A549 (cell line): ENCODE measurements around the gene TBX15. TPM values are rescaled to one million over a fixed set of nuclear protein-coding genes. Genes with fewer than 3 reads are reported as not detected.

ENCODE experiments used
- ATAC-seq, 2 experiments: fragments of 200-7000 bp in 1 of 2; fragments of >200 bp in 1 of 2; cut with Nextera tagmentation in 1 of 2; cut with Tn5 transposase in 1 of 2; 3 replicates each; pipeline versions ENCODE4 v1.8.0 to v1.9.1; 2018 to 2020; ENCODE audit warnings: mild to moderate bottlenecking in 1 of 2, moderate library complexity in 1 of 2
- CTCF ChIA-PET: fragments of 300-600 bp; sonication (Branson Sonifier 250); formaldehyde crosslinking; extraction: SDS; loops from one replicate; lab custom pipeline; 2021; ENCODE audit warnings: antibody characterized with exemption, inconsistent platforms; lab: Yijun Ruan, JAX
- POLR2A ChIA-PET: fragments of 350-600 bp; formaldehyde crosslinking; extraction: SDS; loops from one replicate; lab custom pipeline; 2021; ENCODE audit warnings: antibody characterized with exemption, inconsistent platforms; lab: Yijun Ruan, JAX
- DNase-seq, 2 experiments: peaks; one replicate each; pipeline versions ENCODE4 v3.0.0 to v3.0.0-alpha.2; 2011 to 2016; ENCODE audit warnings: low read depth in 1 of 2, low spot score in 1 of 2
- FAIRE-seq: peaks from 2 replicates; lab custom pipeline; 2011; peaks lifted over from hg19 to GRCh38; lab: Jason Lieb, UNC
- H3K27ac ChIP-seq, 2 experiments: fragments of >200 bp; sonication (Bioruptor Twin); formaldehyde crosslinking; 3 replicates each; pipeline ENCODE4 v1.5.1; 2016 to 2017
- H3K4me1 ChIP-seq: fragments of >200 bp; sonication (Bioruptor Twin); formaldehyde crosslinking; 3 replicates; pipeline ENCODE4 v1.6.1; 2016
- H3K4me2 ChIP-seq: fragments of >200 bp; sonication (Bioruptor Twin); formaldehyde crosslinking; 3 replicates; pipeline ENCODE4 v1.6.1; 2016
- H3K4me3 ChIP-seq: fragments of >200 bp; sonication (Bioruptor Twin); formaldehyde crosslinking; 3 replicates; pipeline ENCODE4 v1.5.1; 2016
- H3K9me3 ChIP-seq: fragments of >200 bp; sonication (Bioruptor Twin); formaldehyde crosslinking; 3 replicates; pipeline ENCODE4 v1.6.1; 2016
- BHLHE40 ChIP-seq: IDR thresholded peaks from 2 replicates; pipeline ENCODE4 v1.6.1; 2012; ENCODE audit warnings: low read depth, low read length, inconsistent platforms
- CBX2 ChIP-seq: fragments of 200-600 bp; sonication (generic); IDR thresholded peaks from 2 replicates; pipeline ENCODE4 v1.6.1; 2016; ENCODE audit warnings: low read depth, mild to moderate bottlenecking, borderline replicate concordance
- CHD2 ChIP-seq: fragments of 150-350 bp; IDR thresholded peaks from 2 replicates; pipeline ENCODE4 v1.6.1; 2014; ENCODE audit warnings: low read length; ENCODE audit not compliant: partially characterized antibody
- EHMT2 ChIP-seq: fragments of 200-600 bp; sonication (generic); IDR thresholded peaks from 2 replicates; pipeline ENCODE4 v1.6.1; 2016; ENCODE audit warnings: antibody characterized with exemption, low read depth, mild to moderate bottlenecking, moderate library complexity
- EP300 ChIP-seq, 2 experiments: fragments of >200 bp; sonication (Bioruptor Twin); formaldehyde crosslinking; IDR thresholded peaks; 2 replicates in 1 of 2; 3 replicates in 1 of 2; pipeline ENCODE4 v1.6.1; 2016 to 2017
- ESRRA ChIP-seq: fragments of 150-350 bp; IDR thresholded peaks from 2 replicates; pipeline ENCODE4 v1.6.1; 2014; ENCODE audit warnings: mild to moderate bottlenecking, low read length, borderline replicate concordance
- FOSB ChIP-seq: fragments of 250-450 bp; sonication (Bioruptor Pico); IDR thresholded peaks from 2 replicates; pipeline ENCODE4 v1.5.0; 2020; ENCODE audit warnings: mild to moderate bottlenecking, moderate library complexity
- FOXS1 ChIP-seq: fragments of 250-450 bp; sonication (Bioruptor Pico); IDR thresholded peaks from 2 replicates; pipeline ENCODE4 v1.5.0; 2020; ENCODE audit warnings: mild to moderate bottlenecking, moderate library complexity
- GATA3 ChIP-seq: IDR thresholded peaks from 2 replicates; pipeline ENCODE4 v1.6.1; 2012; ENCODE audit warnings: borderline replicate concordance
- HDAC2 ChIP-seq: fragments of 200-600 bp; sonication (generic); IDR thresholded peaks from 2 replicates; pipeline ENCODE4 v1.6.1; 2016
- KDM1A ChIP-seq: fragments of 200-600 bp; sonication (generic); IDR thresholded peaks from 2 replicates; pipeline ENCODE4 v1.6.1; 2016; ENCODE audit warnings: low read depth, mild to moderate bottlenecking
- MAFK ChIP-seq: fragments of 450-650 bp; IDR thresholded peaks from 2 replicates; pipeline ENCODE4 v1.6.1; 2014; ENCODE audit not compliant: partially characterized antibody
- MAZ ChIP-seq: fragments of 150-350 bp; IDR thresholded peaks from 2 replicates; pipeline ENCODE4 v1.6.1; 2014; ENCODE audit warnings: antibody characterized with exemption, low read depth, low read length, borderline replicate concordance
- NFE2L2 ChIP-seq: fragments of 150-350 bp; conservative IDR thresholded peaks from 2 replicates; pipeline ENCODE4 v1.6.1; 2014; ENCODE audit warnings: low read length
- NPAS2 ChIP-seq: fragments of 250-450 bp; sonication (Bioruptor Pico); IDR thresholded peaks from 2 replicates; pipeline ENCODE4 v1.8.0; 2022; ENCODE audit warnings: mild to moderate bottlenecking, moderate library complexity, borderline replicate concordance
- PHF8 ChIP-seq: fragments of 200-600 bp; sonication (generic); IDR thresholded peaks from 2 replicates; pipeline ENCODE4 v1.6.1; 2016; ENCODE audit warnings: low read depth, mild to moderate bottlenecking, antibody characterized with exemption, moderate library complexity, borderline replicate concordance
- POLR2AphosphoS2 ChIP-seq: conservative IDR thresholded peaks from 2 replicates; pipeline ENCODE4 v1.6.1; 2012; ENCODE audit warnings: low read length, improper control_type of control experiment, inconsistent platforms
- RAD21 ChIP-seq, 2 experiments: fragments of >200 bp in 1 of 2; sonication (Bioruptor Twin) in 1 of 2; formaldehyde crosslinking in 1 of 2; IDR thresholded peaks in 1 of 2; conservative IDR thresholded peaks in 1 of 2; 2 replicates in 1 of 2; 3 replicates in 1 of 2; pipeline ENCODE4 v1.6.1; 2012 to 2018; ENCODE audit warnings: inconsistent platforms in 1 of 2
- RARB ChIP-seq: fragments of 250-450 bp; sonication (Bioruptor Pico); IDR thresholded peaks from 2 replicates; pipeline ENCODE4 v1.8.0; 2021; ENCODE audit warnings: mild to moderate bottlenecking, moderate library complexity
- SMC3 ChIP-seq: fragments of >200 bp; sonication (Bioruptor Twin); formaldehyde crosslinking; IDR thresholded peaks from 3 replicates; pipeline ENCODE4 v1.6.1; 2018; ENCODE audit warnings: inconsistent platforms
- TP53 ChIP-seq: fragments of 250-450 bp; sonication (Bioruptor Pico); IDR thresholded peaks from 2 replicates; pipeline ENCODE4 v1.5.0; 2021; ENCODE audit warnings: mild to moderate bottlenecking, moderate library complexity
- ZC3H11A ChIP-seq: fragments of 450-650 bp; IDR thresholded peaks from 2 replicates; pipeline ENCODE4 v1.6.1; 2014; ENCODE audit warnings: antibody characterized with exemption, mild to moderate bottlenecking
- ZFP36 ChIP-seq: fragments of 450-650 bp; IDR thresholded peaks from 2 replicates; pipeline ENCODE4 v1.6.1; 2014; ENCODE audit warnings: borderline replicate concordance; ENCODE audit not compliant: partially characterized antibody
- ZSCAN20 ChIP-seq: fragments of 250-450 bp; sonication (Bioruptor Pico); IDR thresholded peaks from 2 replicates; pipeline ENCODE4 v1.8.0; 2022; ENCODE audit warnings: mild to moderate bottlenecking, moderate library complexity
- WGBS: methylation state at CpG from one replicate; pipeline ENCODE4 v1.1.6; 2017; ENCODE audit errors: missing lambda C conversion rate; 5-methylcytosine and 5-hydroxymethylcytosine counted together
- polyA plus RNA-seq, 4 experiments: library from polyadenylated mRNA; depleted of rRNA in 3 of 4; stranded (reverse); fragments of >200 nt; fragmentation: RNase III in 1 of 4; extraction: RNeasy Plus Mini Kit Qiagen cat#74134 plus additional on column Dnase treatment in 1 of 4; gene quantifications; 2 replicates in 3 of 4; 3 replicates in 1 of 4; pipeline ENCODE4 v1.2.3, GENCODE V29; 2011 to 2017
- TF ChIP-seq, protein P1 (sequence below): fragments of >200 bp; sonication (Bioruptor Twin); formaldehyde crosslinking; IDR thresholded peaks from 3 replicates; pipeline ENCODE4 v1.6.1; 2016
- TF ChIP-seq, protein P2 (sequence below): IDR thresholded peaks from 2 replicates; pipeline ENCODE4 v1.6.1; 2012; ENCODE audit warnings: low read depth, borderline replicate concordance
- TF ChIP-seq, protein P3 (sequence below): fragments of >200 bp; sonication (Bioruptor Twin); formaldehyde crosslinking; IDR thresholded peaks from 3 replicates; pipeline ENCODE4 v1.5.1; 2016
- TF ChIP-seq, protein P4 (sequence below): fragments of 150-350 bp; IDR thresholded peaks from 2 replicates; pipeline ENCODE4 v1.6.1; 2014; ENCODE audit warnings: low read depth, mild to moderate bottlenecking, low read length
- TF ChIP-seq, protein P5 (sequence below): IDR thresholded peaks from 2 replicates; pipeline ENCODE4 v1.6.1; 2012

Gene TBX15
- polyA plus RNA-seq, 2 of the 4 experiments (the other 2 are of a cell fraction) = 0.04 TPM; not detected in 1

DNA sequence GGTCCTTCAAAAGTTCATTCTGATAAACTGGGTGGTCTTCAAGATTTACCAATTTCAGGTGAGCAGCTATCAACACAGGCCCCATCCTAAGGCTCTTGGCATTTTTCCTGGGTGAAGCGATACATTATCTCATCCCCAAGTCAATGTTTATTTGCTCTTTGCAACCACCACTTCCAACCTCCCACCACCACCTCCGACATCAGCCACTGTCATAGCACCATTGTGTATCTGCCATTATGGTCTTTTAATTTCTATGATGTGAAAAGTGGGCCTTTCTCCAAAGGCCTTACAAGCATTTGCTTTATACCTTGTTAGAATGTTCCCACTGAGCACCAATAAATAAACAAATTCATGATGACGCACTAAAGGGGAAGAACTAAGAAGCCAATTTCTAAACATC lies 47.2 kb downstream of the TBX15 start:
- no peak overlapping the region for H3K27ac ChIP-seq
- FAIRE-seq (no peak), ATAC-seq (no peak), DNase-seq (no peak)
- H3K4me3 ChIP-seq = no peak overlapping the region
- 34% methylated on average over 3 of the region's 3 CpGs for WGBS
- TF ChIP-seq EHMT2 (no peak), PHF8 (no peak), CHD2 (no peak)
- TF ChIP-seq, protein P1, sequence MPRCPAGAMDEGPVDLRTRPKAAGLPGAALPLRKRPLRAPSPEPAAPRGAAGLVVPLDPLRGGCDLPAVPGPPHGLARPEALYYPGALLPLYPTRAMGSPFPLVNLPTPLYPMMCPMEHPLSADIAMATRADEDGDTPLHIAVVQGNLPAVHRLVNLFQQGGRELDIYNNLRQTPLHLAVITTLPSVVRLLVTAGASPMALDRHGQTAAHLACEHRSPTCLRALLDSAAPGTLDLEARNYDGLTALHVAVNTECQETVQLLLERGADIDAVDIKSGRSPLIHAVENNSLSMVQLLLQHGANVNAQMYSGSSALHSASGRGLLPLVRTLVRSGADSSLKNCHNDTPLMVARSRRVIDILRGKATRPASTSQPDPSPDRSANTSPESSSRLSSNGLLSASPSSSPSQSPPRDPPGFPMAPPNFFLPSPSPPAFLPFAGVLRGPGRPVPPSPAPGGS = no peak
- TF ChIP-seq, protein P2, sequence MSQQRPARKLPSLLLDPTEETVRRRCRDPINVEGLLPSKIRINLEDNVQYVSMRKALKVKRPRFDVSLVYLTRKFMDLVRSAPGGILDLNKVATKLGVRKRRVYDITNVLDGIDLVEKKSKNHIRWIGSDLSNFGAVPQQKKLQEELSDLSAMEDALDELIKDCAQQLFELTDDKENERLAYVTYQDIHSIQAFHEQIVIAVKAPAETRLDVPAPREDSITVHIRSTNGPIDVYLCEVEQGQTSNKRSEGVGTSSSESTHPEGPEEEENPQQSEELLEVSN = no peak
- H3K4me2 ChIP-seq = no peak overlapping the region
- H3K4me1 ChIP-seq = no peaks in the 10 kb centered on the region
- CTCF ChIA-PET = no interaction called here
- POLR2A ChIA-PET = no interaction called here
- no peaks in the 10 kb centered on the region for H3K9me3 ChIP-seq

DNA sequence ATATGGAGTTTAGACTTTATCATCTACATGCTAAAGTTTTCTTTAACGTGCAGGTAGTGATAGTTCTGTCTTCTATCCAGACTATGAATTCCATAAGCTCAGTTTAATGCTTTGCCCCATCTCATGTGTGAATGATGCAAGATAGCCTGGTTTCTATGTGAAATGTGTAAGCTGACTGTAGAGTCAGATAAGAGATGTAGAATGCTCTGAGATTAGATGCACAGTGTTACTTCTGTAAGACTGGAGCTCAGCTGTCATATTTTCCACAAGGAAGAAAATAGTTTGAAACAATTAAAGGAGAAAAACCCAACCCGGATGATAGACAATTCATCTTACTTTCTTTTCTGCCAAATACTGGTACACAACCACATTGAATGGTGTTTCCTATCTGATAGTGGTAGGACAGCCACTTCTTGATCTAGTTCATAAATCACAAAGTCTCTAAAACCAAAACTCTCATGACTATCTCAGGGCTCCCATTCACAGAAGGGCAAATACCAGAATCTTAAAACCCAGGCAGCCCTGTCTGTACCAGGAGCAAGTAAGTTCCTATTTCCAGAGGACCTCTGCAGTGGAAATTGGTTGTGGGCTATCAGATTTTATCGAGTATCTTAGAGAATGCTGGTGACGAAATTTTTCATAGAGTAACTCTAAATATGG lies 50.6 kb downstream of the TBX15 start:
- Histone ChIP-seq H3K4me1 (no peaks in the 10 kb centered on the region), H3K27ac (no peak overlapping the region)
- ChIA-PET CTCF (no interaction called here), POLR2A (no interaction called here)
- DNase-seq = no peak
- FAIRE-seq = no peak
- TF ChIP-seq ZFP36 (no peak), RAD21 (conservative IDR thresholded peaks at IDR 0.05 in 1 of 2, IDR thresholded peaks at IDR 0.05 in 1 of 2) (no peak), FOSB (CRISPR knock-in tag) (no peak), MAFK (no peak), ESRRA (no peak), RARB (CRISPR knock-in tag) (no peak), FOXS1 (CRISPR knock-in tag) (no peak), CHD2 (no peak), NPAS2 (CRISPR knock-in tag) (no peak), HDAC2 (no peak), EP300 (IDR thresholded peaks at IDR 0.05) (no peak), EHMT2 (no peak), ZC3H11A (no peak)
- TF ChIP-seq, protein P3, sequence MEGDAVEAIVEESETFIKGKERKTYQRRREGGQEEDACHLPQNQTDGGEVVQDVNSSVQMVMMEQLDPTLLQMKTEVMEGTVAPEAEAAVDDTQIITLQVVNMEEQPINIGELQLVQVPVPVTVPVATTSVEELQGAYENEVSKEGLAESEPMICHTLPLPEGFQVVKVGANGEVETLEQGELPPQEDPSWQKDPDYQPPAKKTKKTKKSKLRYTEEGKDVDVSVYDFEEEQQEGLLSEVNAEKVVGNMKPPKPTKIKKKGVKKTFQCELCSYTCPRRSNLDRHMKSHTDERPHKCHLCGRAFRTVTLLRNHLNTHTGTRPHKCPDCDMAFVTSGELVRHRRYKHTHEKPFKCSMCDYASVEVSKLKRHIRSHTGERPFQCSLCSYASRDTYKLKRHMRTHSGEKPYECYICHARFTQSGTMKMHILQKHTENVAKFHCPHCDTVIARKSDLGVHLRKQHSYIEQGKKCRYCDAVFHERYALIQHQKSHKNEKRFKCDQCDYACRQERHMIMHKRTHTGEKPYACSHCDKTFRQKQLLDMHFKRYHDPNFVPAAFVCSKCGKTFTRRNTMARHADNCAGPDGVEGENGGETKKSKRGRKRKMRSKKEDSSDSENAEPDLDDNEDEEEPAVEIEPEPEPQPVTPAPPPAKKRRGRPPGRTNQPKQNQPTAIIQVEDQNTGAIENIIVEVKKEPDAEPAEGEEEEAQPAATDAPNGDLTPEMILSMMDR = no peak
- TF ChIP-seq, protein P4, sequence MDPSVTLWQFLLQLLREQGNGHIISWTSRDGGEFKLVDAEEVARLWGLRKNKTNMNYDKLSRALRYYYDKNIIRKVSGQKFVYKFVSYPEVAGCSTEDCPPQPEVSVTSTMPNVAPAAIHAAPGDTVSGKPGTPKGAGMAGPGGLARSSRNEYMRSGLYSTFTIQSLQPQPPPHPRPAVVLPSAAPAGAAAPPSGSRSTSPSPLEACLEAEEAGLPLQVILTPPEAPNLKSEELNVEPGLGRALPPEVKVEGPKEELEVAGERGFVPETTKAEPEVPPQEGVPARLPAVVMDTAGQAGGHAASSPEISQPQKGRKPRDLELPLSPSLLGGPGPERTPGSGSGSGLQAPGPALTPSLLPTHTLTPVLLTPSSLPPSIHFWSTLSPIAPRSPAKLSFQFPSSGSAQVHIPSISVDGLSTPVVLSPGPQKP = no peak
- TF ChIP-seq, all 56 proteins: peak for 0
- no peak overlapping the region for H3K4me2 ChIP-seq
- H3K9me3 ChIP-seq = no peaks in the 10 kb centered on the region
- 24% methylated on average over 4 of the region's 4 CpGs for WGBS
- no peak overlapping the region for H3K4me3 ChIP-seq
- no peak for ATAC-seq

DNA sequence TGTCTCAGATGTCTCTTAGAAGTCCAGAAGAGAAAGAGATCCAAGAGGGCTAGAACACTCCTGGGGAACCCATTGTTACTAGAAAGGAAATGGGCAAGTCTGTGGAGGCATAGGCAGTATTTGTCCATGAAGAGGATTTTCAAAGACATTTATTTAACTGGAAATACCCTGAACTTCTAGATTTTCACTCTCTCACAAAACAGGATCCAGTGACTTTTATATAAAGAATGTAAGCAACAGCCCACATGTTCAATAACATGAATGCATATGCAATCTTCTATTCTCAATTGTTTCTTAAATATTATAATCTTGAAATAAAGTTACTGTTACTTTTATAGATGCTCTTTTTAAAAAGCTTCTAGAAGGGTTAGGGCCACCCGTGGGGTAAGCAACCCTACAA lies 53.4 kb downstream of the TBX15 start:
- CTCF ChIA-PET = no interaction called here
- H3K4me1 ChIP-seq = no peaks in the 10 kb centered on the region
- H3K27ac ChIP-seq = no peak overlapping the region
- POLR2A ChIA-PET = no interaction called here
- 0% methylated on average over 1 of the region's 1 CpG for WGBS
- H3K4me3 ChIP-seq = no peak overlapping the region
- FAIRE-seq = no peak
- no peaks in the 10 kb centered on the region for H3K9me3 ChIP-seq
- H3K4me2 ChIP-seq = no peak overlapping the region
- no peak for DNase-seq
- ATAC-seq = no peak
- TF ChIP-seq SMC3 = no peak
- no peak for TF ChIP-seq FOSB (CRISPR knock-in tag)
- no peak for TF ChIP-seq GATA3
- no peak for TF ChIP-seq KDM1A
- no peak for TF ChIP-seq BHLHE40
- TF ChIP-seq CHD2 = no peak
- TF ChIP-seq, protein P5, sequence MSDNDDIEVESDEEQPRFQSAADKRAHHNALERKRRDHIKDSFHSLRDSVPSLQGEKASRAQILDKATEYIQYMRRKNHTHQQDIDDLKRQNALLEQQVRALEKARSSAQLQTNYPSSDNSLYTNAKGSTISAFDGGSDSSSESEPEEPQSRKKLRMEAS = no peak
- TF ChIP-seq ESRRA = no peak
- TF ChIP-seq, protein P1 = no peak
- TF ChIP-seq ZSCAN20 = no peak
- no peak for TF ChIP-seq RAD21 (conservative IDR thresholded peaks at IDR 0.05 in 1 of 2, IDR thresholded peaks at IDR 0.05 in 1 of 2)
- TF ChIP-seq NFE2L2 = no peak
- no peak for TF ChIP-seq POLR2AphosphoS2
- TF ChIP-seq MAZ = no peak
- no peak for TF ChIP-seq CBX2
- TF ChIP-seq TP53 = no peak
